ENCODE results near the gene MAD1L1. TPM values are rescaled to one million over a fixed set of nuclear protein-coding genes. Genes with fewer than 3 reads are reported as not detected.

MAD1L1 gene
- total RNA-seq, 1 experiment from 2014 or later = 38.5 TPM

- POLR2A ChIA-PET = no interaction called here
- CTCF ChIA-PET = no interaction called here
- no peak overlapping the region for H3K9ac ChIP-seq (ENCODE audit: low read length)
- no peaks in the 10 kb centered on the region for H3K36me3 ChIP-seq (ENCODE audit: control insufficient read depth in 1 of 2, insufficient read depth in 2 of 2, low read length in 2 of 2)
- RAD21 ChIA-PET (ENCODE audit: low non-redundant PET in 1 of 2, low total read pairs in 2 of 2, uncharacterized antibody in 2 of 2, unreplicated experiment in 2 of 2) = no interaction called here
- intact Hi-C loops (cut with micrococcal nuclease) = no loop called here
- no TSS peak for BruUV-seq (replicated peaks)
- H3K79me2 ChIP-seq (ENCODE audit: insufficient read depth, low read length) = no peaks in the 10 kb centered on the region
- no peak overlapping the region for H3K27ac ChIP-seq (ENCODE audit: low read depth, low read length)
- ATAC-seq (no peak), DNase-seq (ENCODE audit: low read depth, low spot score) (no peak)
- H3K27me3 ChIP-seq (ENCODE audit: insufficient read depth, low read length) = no peaks in the 10 kb centered on the region
- TF ChIP-seq EGR1 (IDR thresholded peaks at IDR 0.05; ENCODE audit: low read depth) (no peak), REST (IDR thresholded peaks at IDR 0.05; ENCODE audit: low read depth) (no peak), JUND (IDR thresholded peaks at IDR 0.05) (no peak), ZNF274 (IDR thresholded peaks at IDR 0.05; ENCODE audit: low read depth, low read length) (no peak), FOSL1 (IDR thresholded peaks at IDR 0.05; ENCODE audit: low read depth) (no peak), ELF1 (IDR thresholded peaks at IDR 0.05; ENCODE audit: borderline replicate concordance, low read depth) (no peak), SIN3A (IDR thresholded peaks at IDR 0.05; ENCODE audit: low read depth) (no peak), YY1 (IDR thresholded peaks at IDR 0.05; ENCODE audit: extremely low read depth, insufficient replicate concordance, low read depth, low read length) (no peak), MAX (IDR thresholded peaks at IDR 0.05) (no peak), ZBTB33 (IDR thresholded peaks at IDR 0.05; ENCODE audit: extremely low read depth, insufficient replicate concordance, low read length) (no peak), CTCF (IDR thresholded peaks at IDR 0.05 in 2 of 3, conservative IDR thresholded peaks at IDR 0.05 in 1 of 3; ENCODE audit: borderline replicate concordance in 1 of 3, insufficient read depth in 1 of 3, low read depth in 2 of 3, low read length in 2 of 3) (no peak), ATF3 (IDR thresholded peaks at IDR 0.05) (no peak)
- no peaks in the 10 kb centered on the region for H3K9me2 ChIP-seq (ENCODE audit: insufficient read depth)
- H3K4me3 ChIP-seq (replicated peaks in 1 of 2; ENCODE audit: low read depth in 1 of 2, low read length in 2 of 2) = no peak overlapping the region
- H3K9me3 ChIP-seq (ENCODE audit: control insufficient read depth in 1 of 2, insufficient read depth in 1 of 2, low read depth in 1 of 2, low read length in 2 of 2) = no peaks in the 10 kb centered on the region
- no peak overlapping the region for H2AFZ ChIP-seq (ENCODE audit: low read depth, low read length, poor library complexity, severe bottlenecking)
- H3K4me2 ChIP-seq (ENCODE audit: low read length) = no peak overlapping the region
- no peaks in the 10 kb centered on the region for H3K4me1 ChIP-seq (ENCODE audit: control insufficient read depth in 1 of 2, insufficient read depth in 2 of 2, low read length in 2 of 2)
- H4K20me1 ChIP-seq (ENCODE audit: insufficient read depth) = no peaks in the 10 kb centered on the region
Measured at GRCh38 chr7:1946773-1947450, 285.8 kb downstream of the MAD1L1 start.
